Measurements from ENCODE around the gene HADH. TPM values are rescaled to one million over a fixed set of nuclear protein-coding genes. Genes with fewer than 3 reads are reported as not detected.

HADH gene
- total RNA-seq, 2 donors from 2014 or later = 32.5 to 53.0 TPM

DNA sequence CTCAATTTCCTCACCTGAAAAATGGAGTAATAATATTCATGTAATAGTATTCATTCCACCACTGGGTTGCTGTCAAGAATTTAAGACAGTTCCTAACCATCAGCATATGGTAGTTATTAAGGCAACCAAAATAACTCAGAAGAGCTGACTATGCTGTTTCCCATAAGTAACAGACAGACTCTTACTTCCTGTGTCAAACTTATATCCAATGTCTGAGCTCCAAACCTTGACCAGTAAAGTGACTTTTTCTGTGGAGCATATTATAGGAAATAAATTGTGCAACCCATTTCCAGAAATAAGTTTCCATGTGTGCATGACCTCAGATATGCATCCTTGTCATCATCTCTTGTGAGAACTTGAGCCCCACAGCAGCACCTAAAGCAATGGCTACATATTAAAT is 78.8 kb downstream of the HADH start:
- TF ChIP-seq CTCF (conservative IDR thresholded peaks at IDR 0.05) = no peak
- Histone ChIP-seq H3K36me3 (ENCODE audit: control insufficient read depth, insufficient read depth, low read length) (no peaks in the 10 kb centered on the region), H3K9ac (ENCODE audit: extremely low read depth, low read length, poor library complexity, severe bottlenecking) (no peak overlapping the region), H3K4me3 (ENCODE audit: low read length) (no peak overlapping the region), H3K4me1 (ENCODE audit: control insufficient read depth, insufficient read depth, low read length) (no peaks in the 10 kb centered on the region), H3K9me3 (ENCODE audit: control insufficient read depth, low read length) (no peaks in the 10 kb centered on the region), H3K27ac (ENCODE audit: low read depth, low read length) (no peak overlapping the region), H3K27me3 (ENCODE audit: control insufficient read depth, insufficient read depth, low read length, poor library complexity, severe bottlenecking) (no peaks in the 10 kb centered on the region)
- H3K4me3 Mint-ChIP-seq = no peak overlapping the region
- no peaks in the 10 kb centered on the region for H3K27me3 Mint-ChIP-seq (ENCODE audit: insufficient read depth)
- peaks cover 8% of the 10 kb centered on the region for H3K4me1 Mint-ChIP-seq
- no peaks in the 10 kb centered on the region for H3K36me3 Mint-ChIP-seq (ENCODE audit: low read depth)
- H3K9me3 Mint-ChIP-seq = no peaks in the 10 kb centered on the region
- DNase-seq = no peak
- H3K27ac Mint-ChIP-seq = no peak overlapping the region

- no peak overlapping the region for H3K4me3 Mint-ChIP-seq
- no peak overlapping the region for H3K27ac ChIP-seq (ENCODE audit: low read depth, low read length)
- H3K36me3 ChIP-seq (ENCODE audit: control insufficient read depth, insufficient read depth, low read length) = no peaks in the 10 kb centered on the region
- no peak overlapping the region for H3K9ac ChIP-seq (ENCODE audit: extremely low read depth, low read length, poor library complexity, severe bottlenecking)
- no peak overlapping the region for H3K4me3 ChIP-seq (ENCODE audit: low read length)
- H3K36me3 Mint-ChIP-seq (ENCODE audit: low read depth) = no peaks in the 10 kb centered on the region
- H3K27ac Mint-ChIP-seq = no peak overlapping the region
- H3K9me3 Mint-ChIP-seq = no peaks in the 10 kb centered on the region
- no peaks in the 10 kb centered on the region for H3K4me1 ChIP-seq (ENCODE audit: control insufficient read depth, insufficient read depth, low read length)
- 89 to 93% methylated on average over 1 of the region's 1 CpG for WGBS, 2 experiments (ENCODE audit: insufficient coverage in 1 of 2, insufficient read length in 1 of 2)
- no peak for DNase-seq
- TF ChIP-seq CTCF (conservative IDR thresholded peaks at IDR 0.05) = no peak
- H3K4me1 Mint-ChIP-seq = no peaks in the 10 kb centered on the region
- H3K27me3 ChIP-seq (ENCODE audit: control insufficient read depth, insufficient read depth, low read length, poor library complexity, severe bottlenecking) = no peaks in the 10 kb centered on the region
- H3K9me3 ChIP-seq (ENCODE audit: control insufficient read depth, low read length) = no peaks in the 10 kb centered on the region
- no peaks in the 10 kb centered on the region for H3K27me3 Mint-ChIP-seq (ENCODE audit: insufficient read depth)
These were observed 81.1 kb downstream of the HADH start for GRCh38 chr4:108070775-108071174.

GRCh38 chr4:108072300-108072699 is 82.6 kb downstream of the HADH start:
- no peak overlapping the region for H3K27ac Mint-ChIP-seq

More at GRCh38 chr4:108072300-108072699, 82.6 kb downstream of the HADH start:
- no peaks in the 10 kb centered on the region for H3K27me3 Mint-ChIP-seq (ENCODE audit: insufficient read depth)
- Histone ChIP-seq H3K27ac (ENCODE audit: low read depth, low read length) (no peak overlapping the region), H3K36me3 (ENCODE audit: control insufficient read depth, insufficient read depth, low read length) (no peaks in the 10 kb centered on the region), H3K4me3 (ENCODE audit: low read length) (no peak overlapping the region), H3K9ac (ENCODE audit: extremely low read depth, low read length, poor library complexity, severe bottlenecking) (no peak overlapping the region), H3K9me3 (ENCODE audit: control insufficient read depth, low read length) (no peaks in the 10 kb centered on the region), H3K27me3 (ENCODE audit: control insufficient read depth, insufficient read depth, low read length, poor library complexity, severe bottlenecking) (no peaks in the 10 kb centered on the region), H3K4me1 (ENCODE audit: control insufficient read depth, insufficient read depth, low read length) (no peaks in the 10 kb centered on the region)
- no peak for TF ChIP-seq CTCF (conservative IDR thresholded peaks at IDR 0.05)
- H3K9me3 Mint-ChIP-seq = no peaks in the 10 kb centered on the region
- DNase-seq = no peak
- no peak overlapping the region for H3K4me3 Mint-ChIP-seq
- H3K4me1 Mint-ChIP-seq = no peaks in the 10 kb centered on the region
- H3K36me3 Mint-ChIP-seq (ENCODE audit: low read depth) = no peaks in the 10 kb centered on the region
- 76 to 100% methylated on average over 1 to 4 of the region's 4 CpGs for WGBS, 2 experiments (ENCODE audit: insufficient coverage in 1 of 2, insufficient read length in 1 of 2)
